LNCaP clone FGC (cell line): ENCODE data around the gene NLRP5.
A peak's percentile ranks its signal among the peaks of the same experiment; 100 is the strongest.
"Not testable (repeated sequence)": the region's sequence is repeated elsewhere in the genome, so short reads cannot be mapped to it uniquely, and the experiment has no call there.

ENCODE experiments used
- DNase-seq: peaks from one replicate; pipeline ENCODE4 v3.0.0-alpha.2; 2011; ENCODE audit warnings: low read depth
- H3K4me3 ChIP-seq: 2 replicates; pipeline ENCODE4 v1.5.1; 2011; ENCODE audit warnings: mild to moderate bottlenecking, low read depth, low read length, control low read depth
- CTCF ChIP-seq: IDR thresholded peaks from 2 replicates; pipeline ENCODE4 v1.5.1; 2012; ENCODE audit warnings: mild to moderate bottlenecking; ENCODE audit not compliant: control insufficient read depth, insufficient read depth; ENCODE audit errors: extremely low read depth

Gene NLRP5

DNA sequence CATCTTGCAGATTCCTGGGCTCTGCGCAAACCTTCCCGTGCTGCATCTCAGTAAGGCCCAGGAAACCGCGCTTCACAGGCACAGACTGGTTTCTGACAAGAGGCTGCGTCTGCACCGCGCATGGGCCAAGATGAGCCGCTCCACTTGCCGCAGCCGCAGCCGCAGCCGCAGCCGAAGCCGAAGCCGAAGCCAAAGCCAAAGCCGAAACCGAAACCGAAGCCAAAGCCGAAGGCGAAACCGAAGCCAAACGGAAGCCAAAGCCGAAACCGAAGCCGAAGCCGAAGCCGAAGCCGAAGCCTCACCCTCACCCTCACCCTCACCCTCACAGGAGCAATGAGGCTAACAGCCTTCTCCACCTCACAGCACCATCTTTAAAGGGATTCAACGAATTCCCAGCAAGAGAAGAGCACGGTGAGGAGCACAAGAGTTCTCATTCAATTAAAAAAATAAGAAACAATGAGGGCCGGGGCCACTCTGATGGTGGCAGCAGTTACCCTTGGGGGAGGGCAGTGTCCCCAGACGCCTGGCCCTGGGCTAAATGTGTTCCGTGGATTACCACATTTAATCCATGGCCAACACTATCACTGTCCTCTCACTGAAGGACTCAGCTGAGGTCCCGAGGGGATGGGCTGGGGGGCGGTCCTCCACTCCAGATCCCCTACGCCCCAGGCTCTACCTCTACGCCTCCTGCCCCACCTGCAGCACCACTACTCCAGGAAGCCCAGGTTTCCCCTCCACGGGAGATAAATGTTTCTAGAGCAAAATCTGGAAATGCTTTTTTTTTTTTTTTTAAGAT, 105.4 kb downstream of the NLRP5 start:
- peak; percentile 66 for DNase-seq
- peak overlapping the region; percentile 70 for H3K4me3 ChIP-seq
- TF ChIP-seq CTCF: no peak

DNA sequence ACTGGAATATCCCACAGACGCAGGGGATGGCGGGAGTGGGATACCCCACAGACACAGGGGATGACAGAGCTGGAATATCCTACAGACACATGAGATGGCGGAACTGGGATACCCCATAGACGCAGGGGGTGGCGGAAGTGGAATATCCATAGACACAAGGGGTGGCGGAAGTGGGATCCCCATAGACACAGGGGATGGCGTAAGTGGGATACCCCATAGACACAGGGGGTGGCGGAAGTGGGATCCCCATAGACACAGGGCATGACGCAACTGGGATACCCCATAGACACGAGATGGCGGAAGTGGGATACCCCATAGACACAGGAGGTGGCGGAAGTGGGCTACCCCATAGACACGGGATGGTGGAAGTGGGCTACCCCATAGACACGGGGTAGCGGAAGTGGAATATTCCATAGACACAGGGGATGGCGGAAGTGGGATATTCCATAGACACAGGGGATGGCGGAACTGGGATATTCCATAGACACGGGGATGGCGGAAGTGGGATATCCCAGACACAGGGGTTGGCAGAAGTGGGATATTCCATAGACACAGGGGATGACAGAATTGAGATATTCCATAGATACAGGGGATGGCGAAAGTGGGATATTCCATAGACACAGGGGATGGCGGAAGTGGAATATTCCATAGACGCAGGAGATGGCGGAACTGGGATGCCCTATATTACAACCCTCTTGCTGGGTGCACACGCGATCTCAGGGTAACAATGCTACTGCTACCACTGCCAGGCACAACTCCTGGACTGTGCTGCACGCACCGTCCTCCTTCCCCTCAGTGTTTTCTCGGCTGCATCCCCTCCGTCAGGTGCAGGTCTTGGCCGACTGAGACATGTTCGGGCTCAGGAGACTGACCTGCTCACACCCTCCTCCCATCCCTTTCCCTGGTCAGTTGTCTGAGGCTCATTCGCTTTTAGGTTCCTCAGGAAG, 106.4 kb downstream of the NLRP5 start:
- DNase-seq: no peak
- TF ChIP-seq CTCF: no peak
- peak overlapping the region; percentile 70 for H3K4me3 ChIP-seq

GRCh38 chr19:56094449-56094848, 107.9 kb downstream of the NLRP5 start:
- no peak for DNase-seq
- TF ChIP-seq CTCF: no peak
- H3K4me3 ChIP-seq: no peak overlapping the region

- no peak overlapping the region for H3K4me3 ChIP-seq
- TF ChIP-seq CTCF: no peak
- no peak for DNase-seq
Measured at GRCh38 chr19:56096665-56097064, 110.1 kb downstream of the NLRP5 start.

DNA sequence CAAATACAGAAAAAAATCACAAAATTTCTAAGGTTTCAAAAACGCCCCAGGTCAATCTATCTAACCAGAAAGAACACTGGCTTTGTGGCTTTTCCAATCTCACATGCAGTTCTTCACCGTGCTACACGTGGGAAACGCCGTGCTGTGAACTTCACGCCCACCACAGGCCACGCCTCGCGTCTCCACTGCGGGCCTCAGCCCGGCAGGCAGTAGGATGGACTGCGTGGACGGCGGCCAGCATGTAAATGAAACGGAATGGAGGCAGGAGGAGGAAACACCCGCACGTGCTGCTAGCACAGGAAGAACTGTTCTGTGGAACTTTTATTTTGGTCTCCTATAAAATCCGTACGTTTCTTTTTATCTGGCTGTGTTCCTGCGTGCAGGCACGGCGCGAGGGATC, 110.7 kb downstream of the NLRP5 start:
- DNase-seq: no peak
- no peak overlapping the region for H3K4me3 ChIP-seq
- no peak for TF ChIP-seq CTCF

GRCh38 chr19:56097776-56098175, 111.2 kb downstream of the NLRP5 start:
- H3K4me3 ChIP-seq: no peak overlapping the region
- TF ChIP-seq CTCF: no peak
- DNase-seq: no peak

GRCh38 chr19:56098237-56098636, 111.7 kb downstream of the NLRP5 start:
- H3K4me3 ChIP-seq, DNase-seq: not testable (repeated sequence)
